Smooth muscle cell (in vitro differentiated cells): ENCODE data around the gene SCGB1C2. TPM values are rescaled to one million over a fixed set of nuclear protein-coding genes. Genes with fewer than 3 reads are reported as not detected.

Experiments used
- DNase-seq: peaks from one replicate; lab custom pipeline; 2025; ENCODE audit not compliant: unreplicated experiment; lab: John Stamatoyannopoulos, UW
- H2AFZ ChIP-seq: fragments of 200-600 bp; sonication (generic); 2 replicates; pipeline ENCODE4 v1.6.0; 2016; ENCODE audit warnings: antibody characterized with exemption, low read depth, mild to moderate bottlenecking
- H3F3A ChIP-seq: fragments of 200-600 bp; sonication (generic); 2 replicates; pipeline ENCODE4 v1.6.0; 2017; ENCODE audit warnings: antibody characterized with exemption, low read depth
- H3K27ac ChIP-seq: fragments of 200-600 bp; sonication (generic); 2 replicates; pipeline ENCODE4 v1.5.1; 2016; ENCODE audit warnings: low read depth, mild to moderate bottlenecking
- H3K27me3 ChIP-seq: fragments of 200-600 bp; sonication (generic); 2 replicates; pipeline ENCODE4 v1.6.1; 2016; ENCODE audit warnings: low read depth, mild to moderate bottlenecking
- H3K36me3 ChIP-seq: fragments of 200-600 bp; sonication (generic); 2 replicates; pipeline ENCODE4 v1.5.1; 2016; ENCODE audit warnings: low read depth
- H3K4me1 ChIP-seq: fragments of 200-600 bp; sonication (generic); 2 replicates; pipeline ENCODE4 v1.5.1; 2016; ENCODE audit warnings: low read depth
- H3K4me2 ChIP-seq: fragments of 200-600 bp; sonication (generic); 2 replicates; pipeline ENCODE4 v1.6.0; 2016; ENCODE audit warnings: mild to moderate bottlenecking
- H3K4me3 ChIP-seq: fragments of 200-600 bp; sonication (generic); 2 replicates; pipeline ENCODE4 v1.5.1; 2016; ENCODE audit warnings: mild to moderate bottlenecking
- H3K79me2 ChIP-seq: fragments of 200-600 bp; sonication (generic); 2 replicates; pipeline ENCODE4 v1.6.0; 2016; ENCODE audit warnings: low read depth, mild to moderate bottlenecking
- H3K9ac ChIP-seq: fragments of 200-600 bp; sonication (generic); 2 replicates; pipeline ENCODE4 v1.6.0; 2016; ENCODE audit warnings: low read depth
- H3K9me3 ChIP-seq: fragments of 200-600 bp; sonication (generic); replicated peaks from 2 replicates; pipeline ENCODE4 v1.5.1; 2016; ENCODE audit warnings: low read depth
- H4K20me1 ChIP-seq: fragments of 200-600 bp; sonication (generic); 2 replicates; pipeline ENCODE4 v1.6.0; 2016; ENCODE audit warnings: low read depth
- CTCF ChIP-seq: fragments of 200-600 bp; sonication (generic); IDR thresholded peaks from 2 replicates; pipeline ENCODE4 v1.5.1; 2017; ENCODE audit warnings: borderline replicate concordance, mild to moderate bottlenecking, antibody characterized with exemption; ENCODE audit not compliant: insufficient read depth, poor library complexity, severe bottlenecking
- WGBS: methylation state at CpG from one replicate; pipeline ENCODE4 v1.1.7; 2016; ENCODE audit warnings: low lambda C conversion rate; 5-methylcytosine and 5-hydroxymethylcytosine counted together
- polyA plus RNA-seq: library from polyadenylated mRNA; unstranded; fragments of >200 nt; fragmentation: Nextera tagmentation; extraction: Ambion mirVana; gene quantifications from 2 replicates; pipeline ENCODE4 v1.2.1, GENCODE V29; 2016
- total RNA-seq: library from RNA; depleted of rRNA; stranded (reverse); fragments of >200 nt; gene quantifications from 2 replicates; pipeline ENCODE4 v1.2.3, GENCODE V29; 2014

The SCGB1C2 gene
- total and polyA plus RNA-seq, 2 experiments from 2014 or later, result not detected

DNA sequence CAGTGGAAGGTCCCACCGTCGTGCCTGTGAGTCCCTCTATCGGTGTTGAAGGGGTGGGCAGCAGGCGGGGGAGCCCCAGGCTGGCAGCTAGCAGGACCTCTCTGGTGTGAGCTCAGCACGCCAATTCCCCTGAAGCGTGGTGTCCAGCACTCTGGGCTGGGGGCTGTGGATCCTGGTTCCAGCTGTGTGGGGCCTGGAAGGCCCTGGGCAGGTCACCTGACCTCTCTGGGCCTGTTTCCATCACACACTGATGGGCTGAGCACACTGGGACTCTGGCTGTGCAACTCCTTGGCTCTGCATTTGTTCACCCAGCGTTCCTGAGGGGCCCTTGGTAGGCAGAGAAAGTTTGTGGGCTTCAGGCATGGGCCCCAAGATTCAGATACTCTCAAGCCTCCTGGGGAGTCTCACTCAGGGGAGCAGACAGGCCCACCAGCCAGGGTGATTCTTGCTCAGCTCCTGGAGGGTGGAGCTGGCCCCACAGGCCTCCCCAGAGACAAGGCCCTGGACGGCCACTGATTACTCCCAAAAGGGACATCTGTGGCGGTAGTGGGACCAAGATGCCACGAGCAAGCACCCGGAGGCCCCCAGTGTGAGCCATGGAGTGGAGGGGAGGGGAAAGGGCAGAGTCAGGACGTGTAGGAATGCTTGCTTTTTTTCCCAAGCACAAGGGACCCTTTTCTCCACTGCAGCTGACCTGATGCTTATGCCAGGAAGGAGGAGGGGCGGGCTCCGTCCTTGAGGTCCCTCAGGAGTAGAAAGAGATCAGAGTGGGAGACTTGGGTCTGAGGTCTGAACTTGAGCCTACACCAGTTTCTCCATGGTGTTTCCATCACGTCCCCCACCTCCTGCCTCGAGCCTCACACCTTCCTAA lies 8.5 kb downstream of the SCGB1C2 start:
- no peak for DNase-seq
- 84% methylated on average over 15 of the region's 16 CpGs for WGBS
- no peak for TF ChIP-seq CTCF

GRCh38 chr17:146546-146945 lies 9.2 kb downstream of the SCGB1C2 start:
- WGBS, result 80% methylated on average over 10 of the region's 10 CpGs
- H4K20me1 ChIP-seq, result no peaks in the 10 kb centered on the region
- no peak for DNase-seq

More for the DNA sequence above, 8.5 kb downstream of the SCGB1C2 start:
- Histone ChIP-seq H4K20me1 (no peaks in the 10 kb centered on the region), H3K27me3 (peaks cover 10% of the 10 kb centered on the region), H3K9ac (no peak overlapping the region), H2AFZ (no peak overlapping the region), H3K4me2 (no peak overlapping the region), H3K4me3 (no peak overlapping the region), H3K4me1 (no peaks in the 10 kb centered on the region), H3K9me3 (no peaks in the 10 kb centered on the region), H3K27ac (no peak overlapping the region), H3F3A (no peaks in the 10 kb centered on the region), H3K36me3 (no peaks in the 10 kb centered on the region), H3K79me2 (no peaks in the 10 kb centered on the region)

GRCh38 chr17:146983-147761 lies 9.8 kb downstream of the SCGB1C2 start:
- Histone ChIP-seq H3K79me2 (no peaks in the 10 kb centered on the region), H3K4me1 (no peaks in the 10 kb centered on the region), H3K4me3 (no peak overlapping the region), H3K27ac (no peak overlapping the region), H3K27me3 (peaks cover 10% of the 10 kb centered on the region), H3K36me3 (no peaks in the 10 kb centered on the region), H3K4me2 (no peak overlapping the region), H3F3A (no peaks in the 10 kb centered on the region), H4K20me1 (no peaks in the 10 kb centered on the region), H3K9ac (no peak overlapping the region), H2AFZ (no peak overlapping the region), H3K9me3 (no peaks in the 10 kb centered on the region)
- WGBS, result 92% methylated on average over 26 of the region's 27 CpGs
- no peak for DNase-seq
- TF ChIP-seq CTCF, result no peak

More at GRCh38 chr17:146546-146945, 9.2 kb downstream of the SCGB1C2 start:
- no peaks in the 10 kb centered on the region for H3F3A ChIP-seq
- H3K4me3 ChIP-seq, result no peak overlapping the region
- H3K9ac ChIP-seq, result no peak overlapping the region
- no peaks in the 10 kb centered on the region for H3K4me1 ChIP-seq
- no peak overlapping the region for H3K27ac ChIP-seq
- H3K27me3 ChIP-seq, result peaks cover 10% of the 10 kb centered on the region
- no peak overlapping the region for H2AFZ ChIP-seq
- no peaks in the 10 kb centered on the region for H3K9me3 ChIP-seq
- H3K4me2 ChIP-seq, result no peak overlapping the region
- TF ChIP-seq CTCF, result no peak
- H3K36me3 ChIP-seq, result no peaks in the 10 kb centered on the region
- no peaks in the 10 kb centered on the region for H3K79me2 ChIP-seq
